Measurements from ENCODE around the gene SETBP1.

The SETBP1 gene

GRCh38 chr18:44915213-44915612 lies 234.5 kb downstream of the SETBP1 start:
- FAIRE-seq = no peak

GRCh38 chr18:44915661-44916060 lies 235.0 kb downstream of the SETBP1 start:
- FAIRE-seq = no peak

GRCh38 chr18:44916429-44917207 lies 235.9 kb downstream of the SETBP1 start:
- FAIRE-seq = no peak

GRCh38 chr18:44917216-44918141 lies 236.8 kb downstream of the SETBP1 start:
- no peak for FAIRE-seq

- no peak for FAIRE-seq
Observed at GRCh38 chr18:44918142-44918476, 237.4 kb downstream of the SETBP1 start.

GRCh38 chr18:44920441-44920840 lies 239.8 kb downstream of the SETBP1 start:
- no peak for FAIRE-seq

- no peak for FAIRE-seq
Observed at GRCh38 chr18:44921974-44922373, 241.3 kb downstream of the SETBP1 start.

- FAIRE-seq = no peak
Observed at GRCh38 chr18:44922968-44923367, 242.3 kb downstream of the SETBP1 start.

GRCh38 chr18:44924785-44925499 lies 244.3 kb downstream of the SETBP1 start:
- no peak for FAIRE-seq

GRCh38 chr18:44927127-44927849 lies 246.6 kb downstream of the SETBP1 start:
- FAIRE-seq = no peak

GRCh38 chr18:44934901-44935300 lies 254.2 kb downstream of the SETBP1 start:
- FAIRE-seq = no peak

GRCh38 chr18:44935455-44935854 lies 254.8 kb downstream of the SETBP1 start:
- no peak for FAIRE-seq

- FAIRE-seq = no peak
Observed at GRCh38 chr18:44936485-44936884, 255.8 kb downstream of the SETBP1 start.

- no peak for FAIRE-seq
Observed at GRCh38 chr18:44937960-44938719, 257.5 kb downstream of the SETBP1 start.

GRCh38 chr18:44938720-44939665 lies 258.3 kb downstream of the SETBP1 start:
- no peak for FAIRE-seq

GRCh38 chr18:44941516-44941915 lies 260.8 kb downstream of the SETBP1 start:
- FAIRE-seq = no peak

GRCh38 chr18:44942073-44942472 lies 261.4 kb downstream of the SETBP1 start:
- no peak for FAIRE-seq

- FAIRE-seq = no peak
Observed at GRCh38 chr18:44943311-44943881, 262.7 kb downstream of the SETBP1 start.

GRCh38 chr18:44944461-44944860 lies 263.8 kb downstream of the SETBP1 start:
- FAIRE-seq = no peak

- no peak for FAIRE-seq
Observed at GRCh38 chr18:44945888-44946401, 265.3 kb downstream of the SETBP1 start.
